ENCODE measurements around the gene CABP7. TPM values are rescaled to one million over a fixed set of nuclear protein-coding genes. Genes with fewer than 3 reads are reported as not detected.

Gene CABP7
- total and polyA plus RNA-seq, 2 of the 13 experiments (the other 11 are each of a cell fraction or from before 2014, with no cell fraction given), result 0.08 TPM; not detected in 1

DNA sequence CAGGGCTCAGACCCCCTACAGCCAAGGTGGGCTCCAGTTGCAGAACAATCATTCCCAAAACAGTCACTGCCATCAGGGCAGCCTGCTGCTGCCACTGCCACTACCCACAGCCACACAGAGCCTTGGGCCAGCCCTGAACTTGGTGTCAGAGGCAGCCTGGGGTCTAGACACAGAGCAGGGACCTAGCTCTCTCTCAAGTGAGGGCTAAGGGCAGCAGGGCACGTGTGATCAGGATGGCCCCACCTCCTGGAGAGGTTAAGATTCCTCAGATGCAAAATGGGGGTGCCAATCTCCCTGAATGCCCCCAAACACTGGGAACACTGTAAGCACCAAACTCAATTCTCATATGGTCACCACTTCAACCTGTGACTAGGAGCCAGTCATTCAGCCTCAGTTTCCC is 15.6 kb downstream of the CABP7 start:
- BruUV-seq (replicated peaks), result no TSS peak
- no peak overlapping the region for H3K9ac ChIP-seq (ENCODE audit: insufficient read depth, low read depth, low read length)
- H2AFZ ChIP-seq (ENCODE audit: low read length), result no peak overlapping the region
- no peak overlapping the region for H3K4me2 ChIP-seq (ENCODE audit: low read depth, low read length)
- intact Hi-C loops (cut with micrococcal nuclease; ENCODE audit: unreplicated experiment) (no loop called here), in situ Hi-C loops (cut with HindIII; ENCODE audit: extremely low pct_ligation_motif_present, low pct_unique_long_range_greater_than_20kb) (no loop called here)
- H4K20me1 ChIP-seq (ENCODE audit: insufficient read depth, low read length), result no peaks in the 10 kb centered on the region
- ATAC-seq (no peak), FAIRE-seq (no peak), DNase-seq (ENCODE audit: low spot score) (no peak)
- TF ChIP-seq MED13 (CRISPR knock-in tag; IDR thresholded peaks at IDR 0.05) (no peak), ZNF644 (CRISPR knock-in tag; IDR thresholded peaks at IDR 0.05; ENCODE audit: low read depth) (no peak), TBX2 (CRISPR knock-in tag; IDR thresholded peaks at IDR 0.05; ENCODE audit: borderline replicate concordance) (no peak), ZNF782 (CRISPR knock-in tag; IDR thresholded peaks at IDR 0.05; ENCODE audit: borderline replicate concordance) (no peak), SRSF9 (IDR thresholded peaks at IDR 0.05; ENCODE audit: borderline replicate concordance, insufficient read depth, low read depth, low read length, poor library complexity, severe bottlenecking) (no peak), CEBPB (IDR thresholded peaks at IDR 0.05; ENCODE audit: borderline replicate concordance, low read depth, low read length) (no peak), MAF1 (CRISPR knock-in tag; IDR thresholded peaks at IDR 0.05; ENCODE audit: borderline replicate concordance) (no peak)
- TF ChIP-seq, protein P1, sequence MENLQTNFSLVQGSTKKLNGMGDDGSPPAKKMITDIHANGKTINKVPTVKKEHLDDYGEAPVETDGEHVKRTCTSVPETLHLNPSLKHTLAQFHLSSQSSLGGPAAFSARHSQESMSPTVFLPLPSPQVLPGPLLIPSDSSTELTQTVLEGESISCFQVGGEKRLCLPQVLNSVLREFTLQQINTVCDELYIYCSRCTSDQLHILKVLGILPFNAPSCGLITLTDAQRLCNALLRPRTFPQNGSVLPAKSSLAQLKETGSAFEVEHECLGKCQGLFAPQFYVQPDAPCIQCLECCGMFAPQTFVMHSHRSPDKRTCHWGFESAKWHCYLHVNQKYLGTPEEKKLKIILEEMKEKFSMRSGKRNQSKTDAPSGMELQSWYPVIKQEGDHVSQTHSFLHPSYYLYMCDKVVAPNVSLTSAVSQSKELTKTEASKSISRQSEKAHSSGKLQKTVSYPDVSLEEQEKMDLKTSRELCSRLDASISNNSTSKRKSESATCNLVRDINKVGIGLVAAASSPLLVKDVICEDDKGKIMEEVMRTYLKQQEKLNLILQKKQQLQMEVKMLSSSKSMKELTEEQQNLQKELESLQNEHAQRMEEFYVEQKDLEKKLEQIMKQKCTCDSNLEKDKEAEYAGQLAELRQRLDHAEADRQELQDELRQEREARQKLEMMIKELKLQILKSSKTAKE (CRISPR knock-in tag; IDR thresholded peaks at IDR 0.05; ENCODE audit: borderline replicate concordance), result no peak
- TF ChIP-seq, protein P2, sequence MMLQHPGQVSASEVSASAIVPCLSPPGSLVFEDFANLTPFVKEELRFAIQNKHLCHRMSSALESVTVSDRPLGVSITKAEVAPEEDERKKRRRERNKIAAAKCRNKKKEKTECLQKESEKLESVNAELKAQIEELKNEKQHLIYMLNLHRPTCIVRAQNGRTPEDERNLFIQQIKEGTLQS (CRISPR knock-in tag; IDR thresholded peaks at IDR 0.05), result no peak
- no peaks in the 10 kb centered on the region for H3K27me3 ChIP-seq (ENCODE audit: control insufficient read depth in 1 of 2, insufficient read depth in 2 of 2, low read length in 2 of 2)
- WGBS (ENCODE audit: low lambda C conversion rate), result no CpG with 5 or more reads among the region's 1 CpG
- peaks cover 3 to 6% of the 10 kb centered on the region in 2 experiments; a peak in 3 of 5 replicates for H3K36me3 ChIP-seq (replicated peaks in 1 of 2; ENCODE audit: control insufficient read depth in 1 of 2, insufficient read depth in 2 of 2, low read length in 2 of 2)
- 0 out of 2 replicates have a peak, but pooled peaks cover 7% of the 10 kb centered on the region for H3K4me1 ChIP-seq (ENCODE audit: insufficient read depth, low read length)
- H3K27ac ChIP-seq (ENCODE audit: extremely low read length, insufficient read depth, low read length), result no peak overlapping the region
- no peak overlapping the region for H3K4me3 ChIP-seq (replicated peaks in 1 of 3; ENCODE audit: insufficient read depth in 1 of 3, low read depth in 2 of 3, low read length in 3 of 3)
- no peaks in the 10 kb centered on the region for H3K79me2 ChIP-seq (ENCODE audit: insufficient read depth, low read length)
- ChIA-PET CTCF (ENCODE audit: low intra/inter-chr PET ratio, low total read pairs) (no interaction called here), POLR2A (no interaction called here)
- H3K9me3 ChIP-seq (ENCODE audit: low read length), result no peaks in the 10 kb centered on the region
